ENCODE data around the gene COX6A2. TPM values are rescaled to one million over a fixed set of nuclear protein-coding genes. Genes with fewer than 3 reads are reported as not detected.
"Not testable (repeated sequence)": the region's sequence is repeated elsewhere in the genome, so short reads cannot be mapped to it uniquely, and the experiment has no call there.

Gene COX6A2
- total RNA-seq, 4 donors from 2014 or later: 597 to 1,192 (median 930) TPM

DNA sequence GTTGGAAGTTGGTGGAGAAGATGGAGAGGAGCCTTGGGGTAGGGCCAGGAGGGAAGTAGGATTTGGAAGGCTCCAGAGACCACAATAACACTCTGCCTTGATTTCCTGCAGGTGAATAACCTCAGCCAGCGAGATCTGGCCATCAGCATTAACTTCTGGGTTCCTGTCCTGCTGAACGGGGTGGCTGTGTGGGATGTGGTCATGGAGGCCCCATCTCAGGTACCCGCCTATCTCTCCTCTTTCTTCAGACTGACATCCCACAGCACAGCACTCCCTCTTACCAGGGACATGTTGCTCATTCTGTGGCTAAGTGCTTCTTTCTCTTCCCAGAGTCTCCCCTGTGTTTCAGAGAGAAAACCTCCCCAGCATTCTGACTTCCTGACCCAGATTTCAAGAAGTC lies 4.9 kb downstream of the COX6A2 start:
- H3K27ac ChIP-seq: peak overlapping the region; percentile 61 to 100 (median 96)

DNA sequence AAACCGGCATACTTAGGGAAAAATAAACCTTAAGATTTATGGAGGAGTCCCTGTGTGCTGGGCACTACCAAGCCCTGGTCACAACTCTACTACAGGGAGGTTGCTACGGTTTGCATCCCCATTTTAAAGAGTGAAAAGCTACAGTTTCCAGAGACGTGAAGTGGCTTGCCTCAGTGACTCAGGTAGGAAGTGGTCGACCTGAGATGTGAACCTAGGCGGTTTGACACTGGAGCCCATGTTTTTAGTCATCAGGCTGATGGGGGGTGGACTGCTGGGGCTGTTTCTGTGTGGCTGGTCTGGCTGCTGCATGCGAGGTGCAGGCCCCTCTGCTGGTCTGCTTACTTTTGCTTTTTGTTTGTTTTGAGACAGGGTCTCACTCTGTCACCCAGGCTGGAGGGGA lies 6.6 kb downstream of the COX6A2 start:
- ATAC-seq (no peak), DNase-seq (peak in 1 of 2 donors; percentile 23)
- no peaks in the 10 kb centered on the region for H3K9me3 ChIP-seq
- H3K27ac ChIP-seq: no peak overlapping the region
- no peaks in the 10 kb centered on the region for H3K27me3 ChIP-seq
- intact Hi-C loops (cut with DNase I; ENCODE audit: low total_unique reads): no loop called here
- H3K4me3 ChIP-seq: no peak overlapping the region
- in situ Hi-C loops (cut with MboI; ENCODE audit: low sequenced_read_pairs in 4 of 4): loop anchor here in 1 of 4 donors (25.0 kb wide), 1 partner anchor 209 kb away; the partner anchor contains the start of genes PYCARD, PYDC1 and TRIM72
- TF ChIP-seq POLR2A (IDR thresholded peaks at IDR 0.05): no peak
- TF ChIP-seq, protein P1, sequence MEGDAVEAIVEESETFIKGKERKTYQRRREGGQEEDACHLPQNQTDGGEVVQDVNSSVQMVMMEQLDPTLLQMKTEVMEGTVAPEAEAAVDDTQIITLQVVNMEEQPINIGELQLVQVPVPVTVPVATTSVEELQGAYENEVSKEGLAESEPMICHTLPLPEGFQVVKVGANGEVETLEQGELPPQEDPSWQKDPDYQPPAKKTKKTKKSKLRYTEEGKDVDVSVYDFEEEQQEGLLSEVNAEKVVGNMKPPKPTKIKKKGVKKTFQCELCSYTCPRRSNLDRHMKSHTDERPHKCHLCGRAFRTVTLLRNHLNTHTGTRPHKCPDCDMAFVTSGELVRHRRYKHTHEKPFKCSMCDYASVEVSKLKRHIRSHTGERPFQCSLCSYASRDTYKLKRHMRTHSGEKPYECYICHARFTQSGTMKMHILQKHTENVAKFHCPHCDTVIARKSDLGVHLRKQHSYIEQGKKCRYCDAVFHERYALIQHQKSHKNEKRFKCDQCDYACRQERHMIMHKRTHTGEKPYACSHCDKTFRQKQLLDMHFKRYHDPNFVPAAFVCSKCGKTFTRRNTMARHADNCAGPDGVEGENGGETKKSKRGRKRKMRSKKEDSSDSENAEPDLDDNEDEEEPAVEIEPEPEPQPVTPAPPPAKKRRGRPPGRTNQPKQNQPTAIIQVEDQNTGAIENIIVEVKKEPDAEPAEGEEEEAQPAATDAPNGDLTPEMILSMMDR (IDR thresholded peaks at IDR 0.05 in 4 of 5, conservative IDR thresholded peaks at IDR 0.05 in 1 of 5): no peak
- H3K4me1 ChIP-seq: peaks cover 25 to 37% of the 10 kb centered on the region in 2 donors
- peaks cover 0 to 7% of the 10 kb centered on the region in 2 donors for H3K36me3 ChIP-seq

More for the DNA sequence above, 4.9 kb downstream of the COX6A2 start:
- in situ Hi-C loops (cut with MboI; ENCODE audit: low sequenced_read_pairs in 4 of 4) (loop anchor here in 1 of 4 donors (25.0 kb wide), 1 partner anchor 211 kb away; the partner anchor contains the start of genes PYCARD, PYDC1 and TRIM72), intact Hi-C loops (cut with DNase I; ENCODE audit: low total_unique reads) (no loop called here)
- H3K4me1 ChIP-seq: peaks cover 31 to 43% of the 10 kb centered on the region in 2 donors
- TF ChIP-seq, protein P1 (IDR thresholded peaks at IDR 0.05 in 4 of 5, conservative IDR thresholded peaks at IDR 0.05 in 1 of 5): no peak
- peak in 1 of 2 donors; percentile 10 for TF ChIP-seq POLR2A (IDR thresholded peaks at IDR 0.05)
- H3K9me3 ChIP-seq: no peaks in the 10 kb centered on the region
- H3K27me3 ChIP-seq: no peaks in the 10 kb centered on the region
- H3K36me3 ChIP-seq: peaks cover 0 to 8% of the 10 kb centered on the region in 2 donors
- ATAC-seq (no peak), DNase-seq (peak in 1 of 2 donors; percentile 22)
- H3K4me3 ChIP-seq: no peak overlapping the region

DNA sequence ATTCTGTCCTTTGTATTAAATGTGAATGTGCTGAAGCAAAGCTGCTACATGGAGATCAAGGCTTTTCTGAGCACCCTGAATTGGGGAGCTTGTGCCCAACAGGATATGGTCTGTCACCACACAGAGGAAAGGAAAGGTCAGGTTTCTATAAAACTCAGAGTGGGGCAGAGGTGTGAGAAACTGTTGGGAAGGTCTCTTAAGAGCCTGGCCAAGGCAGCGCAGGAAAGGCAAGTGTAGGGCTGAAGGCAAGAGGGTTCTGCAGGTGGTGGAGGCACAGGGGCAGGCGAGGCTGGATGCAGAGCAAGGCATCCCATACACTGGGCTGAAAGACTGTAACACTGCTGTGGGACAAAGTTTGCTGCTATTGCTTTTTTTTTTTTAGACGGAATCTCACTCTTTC lies 8.1 kb downstream of the COX6A2 start:
- peaks cover 9 to 23% of the 10 kb centered on the region in 2 donors for H3K4me1 ChIP-seq
- H3K36me3 ChIP-seq: no peaks in the 10 kb centered on the region
- H3K27me3 ChIP-seq: no peaks in the 10 kb centered on the region
- in situ Hi-C loops (cut with MboI; ENCODE audit: low sequenced_read_pairs in 4 of 4): loop anchor here in 1 of 4 donors (25.0 kb wide), 1 partner anchor 208 kb away; the partner anchor contains the start of genes PYCARD, PYDC1 and TRIM72
- intact Hi-C loops (cut with DNase I; ENCODE audit: low total_unique reads): no loop called here
- H3K4me3 ChIP-seq: no peak overlapping the region
- no peaks in the 10 kb centered on the region for H3K9me3 ChIP-seq
- no peak overlapping the region for H3K27ac ChIP-seq
- TF ChIP-seq, protein P1 (IDR thresholded peaks at IDR 0.05 in 4 of 5, conservative IDR thresholded peaks at IDR 0.05 in 1 of 5): no peak
- no peak for TF ChIP-seq POLR2A (IDR thresholded peaks at IDR 0.05)
- ATAC-seq: no peak
- peak in 1 of 2 donors; percentile 15 for DNase-seq

DNA sequence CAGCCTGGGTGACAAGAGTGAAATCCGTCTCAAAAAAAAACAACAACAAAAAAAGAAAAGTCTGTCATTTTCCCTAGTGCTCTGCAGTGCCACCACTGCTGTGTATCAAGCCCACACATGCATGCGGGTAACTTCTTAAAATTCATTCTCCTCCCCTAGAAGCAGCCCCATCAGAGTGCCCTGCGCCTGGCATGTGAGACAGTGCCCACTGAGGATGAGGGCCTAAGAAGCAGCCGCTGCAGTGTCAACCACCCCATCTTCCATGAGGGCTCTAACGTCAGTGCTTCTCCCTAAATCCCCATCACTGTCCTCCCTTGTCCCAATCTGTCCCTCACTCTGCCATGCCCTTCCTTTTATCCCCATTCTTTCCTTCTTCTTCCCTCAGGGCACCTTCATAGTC lies 10.2 kb downstream of the COX6A2 start:
- no peaks in the 10 kb centered on the region for H3K27me3 ChIP-seq
- intact Hi-C loops (cut with DNase I; ENCODE audit: low total_unique reads) (no loop called here), in situ Hi-C loops (cut with MboI; ENCODE audit: low sequenced_read_pairs in 4 of 4) (loop anchor here in 1 of 4 donors (25.0 kb wide), 1 partner anchor 206 kb away; the partner anchor contains the start of genes PYCARD, PYDC1 and TRIM72)
- H3K9me3 ChIP-seq: no peaks in the 10 kb centered on the region
- no peak for TF ChIP-seq POLR2A (IDR thresholded peaks at IDR 0.05)
- TF ChIP-seq, protein P1 (IDR thresholded peaks at IDR 0.05 in 4 of 5, conservative IDR thresholded peaks at IDR 0.05 in 1 of 5): no peak
- no peaks in the 10 kb centered on the region for H3K36me3 ChIP-seq
- no peak overlapping the region for H3K4me3 ChIP-seq
- H3K27ac ChIP-seq: no peak overlapping the region
- ATAC-seq (no peak), DNase-seq (no peak)
- peaks cover 0 to 5% of the 10 kb centered on the region in 2 donors for H3K4me1 ChIP-seq

GRCh38 chr16:31417036-31417435 lies 11.1 kb downstream of the COX6A2 start:
- H3K27me3 ChIP-seq; ATAC-seq; DNase-seq; H3K4me1 ChIP-seq; H3K9me3 ChIP-seq; H3K27ac ChIP-seq; H3K4me3 ChIP-seq; H3K36me3 ChIP-seq; intact Hi-C loops (cut with DNase I; ENCODE audit: low total_unique reads): not testable (repeated sequence)
- in situ Hi-C loops (cut with MboI; ENCODE audit: low sequenced_read_pairs in 4 of 4): loop anchor here in 1 of 4 donors (25.0 kb wide), 1 partner anchor 205 kb away; the partner anchor contains the start of genes PYCARD, PYDC1 and TRIM72
